GM10266 (cell line): ENCODE measurements around the gene CACNA1I.

Source experiments
- DNase-seq: peaks from one replicate; pipeline ENCODE4 v3.0.0; 2012; ENCODE audit errors: extremely low spot score
- CTCF ChIP-seq: IDR thresholded peaks from 2 replicates; pipeline ENCODE4 v1.5.1; 2012; ENCODE audit warnings: mild to moderate bottlenecking, low read depth; ENCODE audit not compliant: control insufficient read depth, insufficient read depth; ENCODE audit errors: missing control alignments

CACNA1I gene

GRCh38 chr22:39530692-39531331 is 39.7 kb upstream of the CACNA1I start:
- no peak for TF ChIP-seq CTCF
- DNase-seq, result no peak

GRCh38 chr22:39532215-39533073 is 38.1 kb upstream of the CACNA1I start, which contains the start of gene RPS19BP1:
RPS19BP1 (minus strand) TSS chr22:39532748; CDS start chr22:39532738, 10 bp downstream.
- TF ChIP-seq CTCF, result no peak

GRCh38 chr22:39534092-39534506 is 36.5 kb upstream of the CACNA1I start:
- TF ChIP-seq CTCF, result no peak
- no peak for DNase-seq

More at GRCh38 chr22:39532215-39533073, 38.1 kb upstream of the CACNA1I start, which contains the start of gene RPS19BP1:
- peak; percentile 97 for DNase-seq

- DNase-seq, result peak; percentile 75
- TF ChIP-seq CTCF, result peak; percentile 91
These were observed 35.8 kb upstream of the CACNA1I start for GRCh38 chr22:39534591-39535356.

- no peak for DNase-seq
- no peak for TF ChIP-seq CTCF
These were observed 35.2 kb upstream of the CACNA1I start for GRCh38 chr22:39535357-39535725.

- TF ChIP-seq CTCF, result no peak
- no peak for DNase-seq
These were observed 34.6 kb upstream of the CACNA1I start for GRCh38 chr22:39535831-39536449.
